IMR-90 (cell line): Measurements from ENCODE around the gene LEP. TPM values are rescaled to one million over a fixed set of nuclear protein-coding genes. Genes with fewer than 3 reads are reported as not detected.
A peak's percentile ranks its signal among the peaks of the same experiment; 100 is the strongest.

Experiments
- ATAC-seq: fragments of 200-7000 bp; cut with Tn5 transposase; 2 replicates; pipeline ENCODE4 v1.9.1; 2020; ENCODE audit warnings: low read depth, mild to moderate bottlenecking, moderate library complexity
- BruUV-seq: library from RNA; stranded (reverse); fragments of 400-500 nt; replicated peaks from 2 replicates; lab custom pipeline; 2021; lab: Mats Ljungman, UMichigan
- CTCF ChIA-PET: fragments of 300-600 bp; formaldehyde crosslinking; extraction: SDS; loops from one replicate; lab custom pipeline; 2021; ENCODE audit warnings: antibody characterized with exemption; lab: Yijun Ruan, JAX
- POLR2A ChIA-PET: fragments of 300-600 bp; sonication (Branson Sonifier 250); formaldehyde crosslinking; loops from one replicate; lab custom pipeline; 2022; ENCODE audit warnings: antibody characterized with exemption; ENCODE audit not compliant: unreplicated experiment; lab: Charles Lee
- DNase-seq: peaks from one replicate; pipeline ENCODE4 v3.0.0; 2013
- H2AFZ ChIP-seq: replicated peaks from 2 replicates; pipeline ENCODE3; 2013; ENCODE audit warnings: low read length, mild to moderate bottlenecking; ENCODE audit not compliant: poor library complexity
- H2AK5ac ChIP-seq: 2 replicates; pipeline ENCODE4 v1.6.1; 2013; ENCODE audit warnings: low read depth, low read length, inconsistent platforms
- H2AK9ac ChIP-seq: replicated peaks from 2 replicates; pipeline ENCODE3; 2013; ENCODE audit warnings: mild to moderate bottlenecking, low read depth, low read length, moderate library complexity; ENCODE audit not compliant: poor library complexity
- H2BK120ac ChIP-seq: 2 replicates; pipeline ENCODE4 v1.6.1; 2013; ENCODE audit warnings: low read depth, low read length, inconsistent platforms
- H2BK15ac ChIP-seq: 3 replicates; pipeline ENCODE4 v1.6.1; 2013; ENCODE audit warnings: low read depth, low read length, inconsistent platforms
- H2BK20ac ChIP-seq: 2 replicates; pipeline ENCODE4 v1.6.1; 2013; ENCODE audit warnings: low read depth, mild to moderate bottlenecking, inconsistent platforms, low read length, moderate library complexity
- H2BK5ac ChIP-seq: 2 replicates; pipeline ENCODE4 v1.6.1; 2013; ENCODE audit warnings: mild to moderate bottlenecking, low read depth, low read length, inconsistent platforms; ENCODE audit not compliant: poor library complexity, severe bottlenecking
- H3K14ac ChIP-seq: replicated peaks from 2 replicates; pipeline ENCODE4 v1.6.1; 2013; ENCODE audit warnings: low read depth, low read length, inconsistent platforms
- H3K18ac ChIP-seq: 2 replicates; pipeline ENCODE4 v1.6.1; 2013; ENCODE audit warnings: low read depth, low read length, control low read depth
- H3K23ac ChIP-seq: 2 replicates; pipeline ENCODE4 v1.6.1; 2013; ENCODE audit warnings: low read depth, low read length, inconsistent platforms
- H3K27ac ChIP-seq: 2 replicates; pipeline ENCODE4 v1.5.1; 2013; ENCODE audit warnings: mild to moderate bottlenecking, control low read depth, low read length; ENCODE audit not compliant: insufficient read depth
- H3K27me3 ChIP-seq: 2 replicates; pipeline ENCODE4 v1.6.1; 2013; ENCODE audit warnings: low read length; ENCODE audit not compliant: control insufficient read depth, insufficient read depth
- H3K36me3 ChIP-seq: 2 replicates; pipeline ENCODE4 v1.6.1; 2013; ENCODE audit warnings: low read length, mixed read lengths; ENCODE audit not compliant: control insufficient read depth, insufficient read depth
- H3K4ac ChIP-seq: 2 replicates; pipeline ENCODE4 v1.6.1; 2013; ENCODE audit warnings: low read depth, low read length, inconsistent platforms
- H3K4me1 ChIP-seq: 2 replicates; pipeline ENCODE4 v1.6.1; 2013; ENCODE audit warnings: low read length, mixed read lengths; ENCODE audit not compliant: control insufficient read depth, insufficient read depth
- H3K4me2 ChIP-seq: 2 replicates; pipeline ENCODE4 v1.6.1; 2013; ENCODE audit warnings: low read depth, mild to moderate bottlenecking, control low read depth, low read length, moderate library complexity
- H3K4me3 ChIP-seq: 2 replicates; pipeline ENCODE4 v1.5.1; 2013; ENCODE audit warnings: low read depth, mild to moderate bottlenecking, control low read depth, low read length, moderate library complexity; ENCODE audit not compliant: insufficient read depth
- H3K56ac ChIP-seq: 2 replicates; pipeline ENCODE4 v1.6.1; 2013; ENCODE audit warnings: low read length, inconsistent platforms; ENCODE audit not compliant: insufficient read depth; ENCODE audit errors: extremely low read depth
- H3K79me1 ChIP-seq, 2 experiments: 2 replicates each; pipeline ENCODE4 v1.6.1; 2013; ENCODE audit warnings: low read length in 2 of 2, inconsistent platforms in 1 of 2, low read depth in 1 of 2
- H3K9ac ChIP-seq: 2 replicates; pipeline ENCODE4 v1.6.1; 2013; ENCODE audit warnings: low read depth, low read length, control low read depth
- H3K9me1 ChIP-seq: 2 replicates; pipeline ENCODE4 v1.6.1; 2013; ENCODE audit warnings: low read length, inconsistent platforms; ENCODE audit not compliant: insufficient read depth
- H3K9me3 ChIP-seq: 2 replicates; pipeline ENCODE4 v1.6.1; 2013; ENCODE audit warnings: low read length; ENCODE audit not compliant: control insufficient read depth, insufficient read depth
- H4K20me1 ChIP-seq: 2 replicates; pipeline ENCODE4 v1.6.1; 2013; ENCODE audit warnings: low read length, inconsistent platforms; ENCODE audit not compliant: insufficient read depth
- H4K5ac ChIP-seq: 2 replicates; pipeline ENCODE4 v1.6.1; 2013; ENCODE audit warnings: mild to moderate bottlenecking, low read depth, low read length, control low read depth
- H4K8ac ChIP-seq, 2 experiments: 2 replicates each; pipeline ENCODE4 v1.6.1; 2013; ENCODE audit warnings: low read depth in 2 of 2, low read length in 2 of 2, control low read depth in 1 of 2, inconsistent platforms in 1 of 2
- H4K91ac ChIP-seq: 2 replicates; pipeline ENCODE4 v1.6.1; 2013; ENCODE audit warnings: low read depth, low read length, inconsistent platforms; ENCODE audit not compliant: insufficient read depth
- MXI1 ChIP-seq: IDR thresholded peaks from 2 replicates; pipeline ENCODE4 v1.6.1; 2012; ENCODE audit warnings: low read depth, mild to moderate bottlenecking, low read length, moderate library complexity, borderline replicate concordance
- RAD21 ChIP-seq: IDR thresholded peaks from 2 replicates; pipeline ENCODE4 v1.6.1; 2012; ENCODE audit warnings: low read length, improper control_type of control experiment
- WGBS, 2 experiments: methylation state at CpG; one replicate each; pipeline versions ENCODE4 v1.1.5 to v1.1.7; 2013; ENCODE audit warnings: missing lambda C conversion rate in 2 of 2; ENCODE audit not compliant: insufficient read length in 1 of 2; ENCODE audit errors: extremely low coverage in 2 of 2; 5-methylcytosine and 5-hydroxymethylcytosine counted together
- dilution Hi-C: fragments of 300-500 bp; cut with HindIII; formaldehyde crosslinking; loops from one replicate; pipeline ENCODE4 v1.14.3; 2018; ENCODE audit warnings: low sequenced_read_pairs; ENCODE audit not compliant: unreplicated experiment
- in situ Hi-C: fragments of 300-500 bp; cut with MboI; formaldehyde crosslinking; loops from 3 replicates; pipeline ENCODE4 v1.14.3; 2019; ENCODE audit warnings: low sequenced_read_pairs, inconsistent platforms, mixed read lengths
- intact Hi-C: fragments of 100-400 bp; cut with micrococcal nuclease; formaldehyde crosslinking; loops from 2 replicates; pipeline ENCODE4 v1.10.0; 2022
- polyA plus RNA-seq, 3 experiments: library from polyadenylated mRNA; depleted of rRNA; stranded (reverse); fragments of >200 nt; gene quantifications; 2 replicates each; pipeline ENCODE4 v1.2.3, GENCODE V29; 2012; ENCODE audit warnings: low replicate concordance in 1 of 3
- total RNA-seq: library from RNA; depleted of rRNA; stranded (reverse); fragments of >200 nt; gene quantifications from 2 replicates; pipeline ENCODE4 v1.2.3, GENCODE V29; 2012

Gene LEP
- total and polyA plus RNA-seq, 2 of the 4 experiments (the other 2 are of a cell fraction), result not detected

DNA sequence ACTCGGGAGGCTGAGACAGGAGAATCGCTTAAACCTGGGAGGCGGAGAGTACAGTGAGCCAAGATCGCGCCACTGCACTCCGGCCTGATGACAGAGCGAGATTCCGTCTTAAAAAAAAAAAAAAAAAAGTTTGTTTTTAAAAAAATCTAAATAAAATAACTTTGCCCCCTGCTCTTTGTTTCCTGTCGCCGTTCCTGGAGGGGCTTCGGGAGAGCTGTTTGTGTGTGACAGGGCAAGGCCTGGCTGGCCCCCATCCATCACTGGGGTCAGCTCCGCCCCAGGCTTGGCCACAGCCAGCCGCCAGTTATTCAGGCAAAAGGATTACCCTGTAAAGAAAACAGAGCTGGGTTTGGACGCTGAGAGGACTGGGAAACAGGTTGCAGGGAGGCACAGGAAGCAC, 16.4 kb downstream of the LEP start:
- no peak for TF ChIP-seq RAD21
- no peak for TF ChIP-seq MXI1
- Histone ChIP-seq H3K4me1 (peaks cover 2% of the 10 kb centered on the region; the same call in 1 of the 2 replicates), H2AK9ac (peak overlapping the region; percentile 28), H3K23ac (no peak overlapping the region), H3K27me3 (peaks cover 34% of the 10 kb centered on the region), H3K56ac (no peak overlapping the region), H3K18ac (no peak overlapping the region), H3K79me1 (no peaks in the 10 kb centered on the region), H4K91ac (no peak overlapping the region), H2AFZ (no peak overlapping the region), H3K27ac (no peak overlapping the region), H3K9ac (no peak overlapping the region), H3K4me3 (no peak overlapping the region), H2BK5ac (no peak overlapping the region), H2BK20ac (no peak overlapping the region), H3K9me3 (no peaks in the 10 kb centered on the region), H2BK120ac (no peak overlapping the region), H4K20me1 (no peaks in the 10 kb centered on the region), H2AK5ac (no peak overlapping the region), H3K36me3 (no peaks in the 10 kb centered on the region), H3K4ac (no peak overlapping the region), H3K14ac (no peak overlapping the region), H3K4me2 (no peak overlapping the region), H4K5ac (no peak overlapping the region), H4K8ac (no peak overlapping the region), H3K9me1 (no peaks in the 10 kb centered on the region), H2BK15ac (no peak overlapping the region)
- BruUV-seq, result no TSS peak
- DNase-seq, result no peak
- POLR2A ChIA-PET, result no interaction called here
- in situ Hi-C loops (no loop called here), dilution Hi-C loops (no loop called here), intact Hi-C loops (no loop called here)
- no peak for ATAC-seq
- WGBS, 2 experiments, result 0% methylated on average over 1 of the region's 14 CpGs; no CpG with 5 or more reads in 1 of the 2 experiments
- CTCF ChIA-PET, result interaction anchor here (0.6 kb wide), 2 partner anchors 35 to 721 kb away, joined by 3 read pairs; no protein-coding TSS in a partner anchor
